Measurements from ENCODE around the gene UBE2R2. TPM values are rescaled to one million over a fixed set of nuclear protein-coding genes. Genes with fewer than 3 reads are reported as not detected.
A peak's percentile ranks its signal among the peaks of the same experiment; 100 is the strongest.

Gene UBE2R2
- total RNA-seq, 1 donor from 2014 or later: 36.7 TPM

DNA sequence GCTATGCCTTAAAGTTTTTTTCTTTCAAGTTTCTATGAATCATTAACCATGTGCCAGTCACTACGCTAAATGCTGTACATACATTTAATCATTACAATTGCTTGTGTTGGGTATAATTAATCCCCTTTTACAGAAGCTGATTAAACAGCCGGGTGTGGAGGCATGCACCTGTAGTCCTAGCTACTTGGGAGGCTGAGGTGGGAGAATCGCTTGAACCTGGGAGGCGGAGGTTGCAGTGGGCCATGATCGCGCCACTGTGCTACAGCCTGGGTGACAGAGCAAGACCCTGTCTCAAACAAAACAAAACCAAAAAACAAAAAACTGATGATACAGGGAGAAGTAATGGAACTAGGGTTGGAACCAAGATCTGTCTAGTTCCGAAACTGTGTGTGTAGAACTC is 1.2 kb upstream of the UBE2R2 start:
- intact Hi-C loops (cut with DNase I): no loop called here
- H3K4me3 ChIP-seq: no peak overlapping the region
- TF ChIP-seq, protein P1, sequence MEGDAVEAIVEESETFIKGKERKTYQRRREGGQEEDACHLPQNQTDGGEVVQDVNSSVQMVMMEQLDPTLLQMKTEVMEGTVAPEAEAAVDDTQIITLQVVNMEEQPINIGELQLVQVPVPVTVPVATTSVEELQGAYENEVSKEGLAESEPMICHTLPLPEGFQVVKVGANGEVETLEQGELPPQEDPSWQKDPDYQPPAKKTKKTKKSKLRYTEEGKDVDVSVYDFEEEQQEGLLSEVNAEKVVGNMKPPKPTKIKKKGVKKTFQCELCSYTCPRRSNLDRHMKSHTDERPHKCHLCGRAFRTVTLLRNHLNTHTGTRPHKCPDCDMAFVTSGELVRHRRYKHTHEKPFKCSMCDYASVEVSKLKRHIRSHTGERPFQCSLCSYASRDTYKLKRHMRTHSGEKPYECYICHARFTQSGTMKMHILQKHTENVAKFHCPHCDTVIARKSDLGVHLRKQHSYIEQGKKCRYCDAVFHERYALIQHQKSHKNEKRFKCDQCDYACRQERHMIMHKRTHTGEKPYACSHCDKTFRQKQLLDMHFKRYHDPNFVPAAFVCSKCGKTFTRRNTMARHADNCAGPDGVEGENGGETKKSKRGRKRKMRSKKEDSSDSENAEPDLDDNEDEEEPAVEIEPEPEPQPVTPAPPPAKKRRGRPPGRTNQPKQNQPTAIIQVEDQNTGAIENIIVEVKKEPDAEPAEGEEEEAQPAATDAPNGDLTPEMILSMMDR (IDR thresholded peaks at IDR 0.05): no peak
- no peaks in the 10 kb centered on the region for H3K36me3 ChIP-seq
- DNase-seq (no peak), ATAC-seq (no peak)
- H3K4me1 ChIP-seq: peaks cover 53% of the 10 kb centered on the region
- H3K9me3 ChIP-seq: no peaks in the 10 kb centered on the region
- H3K27ac ChIP-seq: peak overlapping the region; percentile 97
- no peaks in the 10 kb centered on the region for H3K27me3 ChIP-seq

DNA sequence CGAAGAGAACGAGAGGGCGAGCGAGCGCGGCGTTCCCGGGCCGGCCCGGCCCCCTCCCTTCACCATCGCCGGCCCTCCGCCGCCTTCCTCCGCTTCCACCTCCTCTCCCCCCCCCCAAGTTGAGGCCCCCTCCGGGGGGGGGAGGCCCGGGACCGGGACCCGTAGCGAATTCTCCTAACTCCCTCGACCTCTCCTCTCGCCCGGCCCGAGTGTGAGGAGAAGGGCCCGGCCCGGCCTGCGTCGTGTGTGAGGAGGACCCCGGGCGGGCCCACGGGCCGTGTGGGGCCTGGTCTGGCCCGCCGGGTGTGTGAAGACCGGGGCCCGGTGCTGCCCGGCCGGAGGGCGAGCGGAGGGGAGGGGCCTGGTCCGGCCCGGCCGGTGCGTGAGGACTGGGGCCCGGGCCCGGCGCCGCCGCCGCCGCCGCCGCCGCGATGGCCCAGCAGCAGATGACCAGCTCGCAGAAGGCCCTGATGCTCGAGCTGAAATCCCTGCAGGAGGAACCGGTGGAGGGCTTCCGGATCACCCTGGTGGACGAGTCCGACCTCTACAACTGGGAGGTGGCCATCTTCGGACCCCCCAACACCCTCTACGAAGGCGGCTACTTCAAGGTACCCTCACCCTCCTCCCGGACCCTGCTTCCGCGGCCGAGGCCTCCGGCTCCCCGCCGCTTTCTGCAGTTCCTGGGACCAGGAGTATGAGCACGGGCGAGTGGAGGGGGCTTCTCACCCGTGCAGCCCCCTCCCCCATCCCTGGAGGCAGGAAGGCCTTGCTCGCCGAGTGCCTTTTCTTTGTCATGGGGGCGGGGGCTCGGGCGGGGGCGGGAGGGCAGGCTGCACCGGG is 587 bp downstream of the UBE2R2 start:
- peak; percentile 83 for DNase-seq
- peaks cover 53% of the 10 kb centered on the region for H3K4me1 ChIP-seq

DNA sequence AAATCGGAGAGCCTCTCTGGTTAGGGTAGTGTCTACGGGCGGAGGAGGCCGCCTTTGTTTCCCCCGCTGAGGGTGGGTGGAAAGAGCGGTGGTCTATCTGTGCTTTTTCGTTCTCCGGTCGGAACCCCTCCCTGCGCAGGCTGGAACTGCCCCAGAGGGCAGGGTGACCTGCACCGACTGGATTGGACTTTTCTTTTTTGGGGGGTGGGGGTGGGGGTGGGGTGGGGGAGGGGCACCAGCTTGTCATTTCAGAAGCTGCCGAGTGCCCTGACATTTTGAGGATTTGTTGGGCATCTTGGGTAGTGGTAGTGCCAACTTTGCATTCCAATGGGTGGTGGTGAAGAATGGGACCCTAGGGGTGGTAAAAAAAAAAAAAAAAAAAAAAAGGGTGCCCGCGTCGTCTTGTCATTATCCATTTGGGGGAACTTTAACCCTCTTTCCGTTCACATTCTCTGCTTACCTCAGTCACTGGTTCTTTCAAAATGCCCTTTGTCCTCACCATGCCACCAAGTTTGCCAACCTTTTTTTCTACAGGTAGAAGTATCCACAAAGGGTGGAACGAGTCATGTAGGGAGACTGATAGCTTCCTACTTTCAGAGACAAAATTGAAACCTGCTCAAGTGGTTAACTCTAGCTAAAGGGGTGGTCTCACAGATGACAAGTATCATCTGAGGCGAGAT is 1.3 kb downstream of the UBE2R2 start:
- Histone ChIP-seq H3K4me1 (peaks cover 51% of the 10 kb centered on the region), H3K36me3 (no peaks in the 10 kb centered on the region), H3K27me3 (no peaks in the 10 kb centered on the region), H3K27ac (peak overlapping the region; percentile 97), H3K4me3 (peak overlapping the region; percentile 84), H3K9me3 (no peaks in the 10 kb centered on the region)
- DNase-seq (no peak), ATAC-seq (no peak)
- intact Hi-C loops (cut with DNase I): no loop called here
- TF ChIP-seq, protein P1 (IDR thresholded peaks at IDR 0.05): no peak

More for the DNA sequence above, 587 bp downstream of the UBE2R2 start:
- ATAC-seq: peak; percentile 58
- peak overlapping the region; percentile 97 for H3K27ac ChIP-seq
- H3K36me3 ChIP-seq: no peaks in the 10 kb centered on the region
- TF ChIP-seq, protein P1 (IDR thresholded peaks at IDR 0.05): peak; percentile 21
- H3K4me3 ChIP-seq: peak overlapping the region; percentile 84
- no peaks in the 10 kb centered on the region for H3K27me3 ChIP-seq
- H3K9me3 ChIP-seq: no peaks in the 10 kb centered on the region
- intact Hi-C loops (cut with DNase I): no loop called here

DNA sequence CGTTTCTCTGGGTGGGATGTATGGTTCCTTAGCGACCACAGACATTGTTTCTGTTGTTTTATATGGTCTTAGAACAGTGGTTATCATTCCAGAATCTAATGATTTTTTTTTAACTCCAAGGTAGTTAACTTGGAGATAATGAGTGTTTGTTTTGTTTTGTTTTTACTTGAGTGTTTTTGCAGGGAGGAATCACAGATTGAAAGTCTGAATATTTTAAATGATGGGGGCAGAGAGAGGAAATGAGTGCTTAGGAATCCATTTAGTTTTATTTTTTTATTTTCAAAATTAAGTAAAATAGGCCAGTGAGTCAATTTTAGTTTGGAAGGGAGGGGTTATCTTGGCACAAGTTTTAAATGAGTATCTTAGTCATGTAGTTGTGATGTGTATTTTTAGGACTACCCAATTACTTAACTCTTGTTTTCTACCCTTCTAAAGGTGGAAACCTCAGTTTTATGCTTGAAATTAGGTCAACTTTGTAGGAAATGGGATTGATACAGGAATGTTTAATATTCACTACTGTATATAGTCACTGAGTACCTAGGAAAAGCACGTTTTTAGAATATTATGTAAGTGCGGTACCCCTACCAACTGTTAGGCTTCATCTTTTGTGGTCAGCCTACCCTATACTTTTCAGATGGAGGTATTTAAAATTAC is 2.0 kb downstream of the UBE2R2 start:
- ATAC-seq (no peak), DNase-seq (no peak)
- Histone ChIP-seq H3K9me3 (no peaks in the 10 kb centered on the region), H3K27ac (peak overlapping the region; percentile 97), H3K4me1 (peaks cover 44% of the 10 kb centered on the region), H3K27me3 (no peaks in the 10 kb centered on the region), H3K36me3 (no peaks in the 10 kb centered on the region), H3K4me3 (peak overlapping the region; percentile 84)
- intact Hi-C loops (cut with DNase I): no loop called here
- TF ChIP-seq, protein P1 (IDR thresholded peaks at IDR 0.05): no peak

DNA sequence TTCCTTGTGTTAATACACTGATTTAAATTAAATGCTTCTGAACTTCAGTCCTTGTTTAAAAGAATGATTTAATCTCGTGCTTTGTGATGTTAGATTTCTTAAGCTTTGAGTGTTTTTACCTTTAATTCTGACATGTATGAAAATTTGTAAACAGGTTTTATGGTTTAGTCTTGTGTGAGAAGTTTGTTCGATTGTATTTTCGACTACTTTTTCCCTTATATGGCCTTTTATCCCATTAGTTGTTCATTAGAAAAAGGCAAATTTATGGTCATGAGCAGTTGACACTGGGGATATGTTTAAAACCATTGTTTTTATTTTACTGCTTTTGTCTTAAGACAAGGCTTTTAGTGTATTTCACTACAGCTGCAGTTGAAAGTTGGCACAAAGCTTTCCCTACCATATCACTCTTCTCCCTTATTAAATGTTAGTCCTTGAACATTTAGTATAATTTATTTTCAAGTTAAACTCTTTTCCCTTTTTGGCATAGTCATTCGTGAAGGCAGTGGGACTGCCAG is 3.3 kb downstream of the UBE2R2 start:
- intact Hi-C loops (cut with DNase I): no loop called here
- no peak overlapping the region for H3K4me3 ChIP-seq

More for the DNA sequence above, 3.3 kb downstream of the UBE2R2 start:
- H3K27ac ChIP-seq: no peak overlapping the region
- H3K27me3 ChIP-seq: no peaks in the 10 kb centered on the region
- H3K4me1 ChIP-seq: peaks cover 31% of the 10 kb centered on the region
- H3K36me3 ChIP-seq: no peaks in the 10 kb centered on the region
- no peak for ATAC-seq
- DNase-seq: no peak
- H3K9me3 ChIP-seq: no peaks in the 10 kb centered on the region
- TF ChIP-seq, protein P1 (IDR thresholded peaks at IDR 0.05): no peak
